SK-N-SH treated with all-trans-retinoic acid at 6 μM for 48 hours (cell line): ENCODE data around the gene FERMT2.

Source experiments
- CREB5 ChIP-seq: fragments of 250-450 bp; sonication (Bioruptor Pico); IDR thresholded peaks from 2 replicates; pipeline ENCODE4 v1.5.1; 2020; ENCODE audit warnings: low read depth, mild to moderate bottlenecking, moderate library complexity
- ESRRG ChIP-seq: fragments of 250-450 bp; sonication (Bioruptor Pico); IDR thresholded peaks from 2 replicates; pipeline ENCODE4 v1.6.1; 2021; ENCODE audit warnings: mild to moderate bottlenecking
- RARB ChIP-seq: fragments of 250-450 bp; sonication (Bioruptor Pico); IDR thresholded peaks from 2 replicates; pipeline ENCODE4 v1.8.0; 2021; ENCODE audit warnings: mild to moderate bottlenecking, moderate library complexity
- TSHZ2 ChIP-seq: fragments of 250-450 bp; sonication (Bioruptor Pico); IDR thresholded peaks from 2 replicates; pipeline ENCODE4 v1.5.0; 2020; ENCODE audit warnings: mild to moderate bottlenecking, moderate library complexity
- ZNF565 ChIP-seq: fragments of 450-650 bp; formaldehyde crosslinking; conservative IDR thresholded peaks from 2 replicates; pipeline ENCODE4 v1.5.0; 2020; ENCODE audit warnings: low read depth, mild to moderate bottlenecking, moderate library complexity

- TF ChIP-seq ESRRG: no peak
- no peak for TF ChIP-seq ZNF565 (CRISPR knock-in tag)
- no peak for TF ChIP-seq TSHZ2
- TF ChIP-seq CREB5 (CRISPR knock-in tag): no peak
- no peak for TF ChIP-seq RARB
Observed at GRCh38 chr14:52862632-52863333, 88.1 kb downstream of the FERMT2 start.
